ENCODE results near the gene TBRG1. TPM values are rescaled to one million over a fixed set of nuclear protein-coding genes. Genes with fewer than 3 reads are reported as not detected.

Gene TBRG1
- total RNA-seq, 1 donor from 2014 or later, result 87.3 TPM

- TF ChIP-seq, protein P1, sequence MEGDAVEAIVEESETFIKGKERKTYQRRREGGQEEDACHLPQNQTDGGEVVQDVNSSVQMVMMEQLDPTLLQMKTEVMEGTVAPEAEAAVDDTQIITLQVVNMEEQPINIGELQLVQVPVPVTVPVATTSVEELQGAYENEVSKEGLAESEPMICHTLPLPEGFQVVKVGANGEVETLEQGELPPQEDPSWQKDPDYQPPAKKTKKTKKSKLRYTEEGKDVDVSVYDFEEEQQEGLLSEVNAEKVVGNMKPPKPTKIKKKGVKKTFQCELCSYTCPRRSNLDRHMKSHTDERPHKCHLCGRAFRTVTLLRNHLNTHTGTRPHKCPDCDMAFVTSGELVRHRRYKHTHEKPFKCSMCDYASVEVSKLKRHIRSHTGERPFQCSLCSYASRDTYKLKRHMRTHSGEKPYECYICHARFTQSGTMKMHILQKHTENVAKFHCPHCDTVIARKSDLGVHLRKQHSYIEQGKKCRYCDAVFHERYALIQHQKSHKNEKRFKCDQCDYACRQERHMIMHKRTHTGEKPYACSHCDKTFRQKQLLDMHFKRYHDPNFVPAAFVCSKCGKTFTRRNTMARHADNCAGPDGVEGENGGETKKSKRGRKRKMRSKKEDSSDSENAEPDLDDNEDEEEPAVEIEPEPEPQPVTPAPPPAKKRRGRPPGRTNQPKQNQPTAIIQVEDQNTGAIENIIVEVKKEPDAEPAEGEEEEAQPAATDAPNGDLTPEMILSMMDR (IDR thresholded peaks at IDR 0.05; ENCODE audit: unreplicated experiment), result no peak
- Mint-ChIP-seq H3K9me3 (ENCODE audit: unreplicated experiment) (no peaks in the 10 kb centered on the region), H3K4me1 (ENCODE audit: unreplicated experiment) (no peaks in the 10 kb centered on the region), H3K36me3 (ENCODE audit: low read depth, unreplicated experiment) (peaks cover 7% of the 10 kb centered on the region), H3K27ac (ENCODE audit: unreplicated experiment) (no peak overlapping the region), H3K27me3 (ENCODE audit: unreplicated experiment) (peaks cover 6% of the 10 kb centered on the region), H3K4me3 (ENCODE audit: unreplicated experiment) (no peak overlapping the region)
- DNase-seq (ENCODE audit: low spot score), result no peak
Measured at GRCh38 chr11:124663861-124664260, 41.2 kb downstream of the TBRG1 start.

DNA sequence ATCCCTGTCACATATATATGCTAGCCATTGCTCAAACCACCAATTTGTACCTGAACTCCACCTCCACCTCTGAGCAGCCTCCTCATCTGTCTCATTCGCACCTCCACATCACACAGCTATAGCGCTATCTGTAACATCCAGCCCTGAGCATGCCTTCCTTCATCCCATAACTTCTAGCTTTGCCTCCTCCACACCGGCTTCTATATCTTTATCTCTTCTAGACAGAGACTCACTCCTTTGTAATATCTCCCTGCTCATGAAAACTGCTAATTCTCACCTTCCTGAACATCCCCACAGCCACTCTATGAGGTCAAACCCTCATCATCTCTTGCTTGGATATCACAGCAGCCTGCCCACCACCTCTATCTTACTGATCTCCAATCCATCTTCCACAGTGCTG is 44.9 kb downstream of the TBRG1 start:
- Mint-ChIP-seq H3K27ac (ENCODE audit: unreplicated experiment) (no peak overlapping the region), H3K27me3 (ENCODE audit: unreplicated experiment) (peaks cover 5% of the 10 kb centered on the region), H3K9me3 (ENCODE audit: unreplicated experiment) (no peaks in the 10 kb centered on the region), H3K4me3 (ENCODE audit: unreplicated experiment) (no peak overlapping the region), H3K4me1 (ENCODE audit: unreplicated experiment) (peaks cover 5% of the 10 kb centered on the region), H3K36me3 (ENCODE audit: low read depth, unreplicated experiment) (peaks cover 8% of the 10 kb centered on the region)
- DNase-seq (ENCODE audit: low spot score), result no peak
- TF ChIP-seq, protein P1 (IDR thresholded peaks at IDR 0.05; ENCODE audit: unreplicated experiment), result no peak

GRCh38 chr11:124669193-124669592 is 46.5 kb downstream of the TBRG1 start:
- no peaks in the 10 kb centered on the region for H3K9me3 Mint-ChIP-seq (ENCODE audit: unreplicated experiment)
- H3K4me1 Mint-ChIP-seq (ENCODE audit: unreplicated experiment), result peaks cover 10% of the 10 kb centered on the region
- DNase-seq (ENCODE audit: low spot score), result peak; percentile 59
- H3K27ac Mint-ChIP-seq (ENCODE audit: unreplicated experiment), result no peak overlapping the region
- TF ChIP-seq, protein P1 (IDR thresholded peaks at IDR 0.05; ENCODE audit: unreplicated experiment), result peak; percentile 74
- no peak overlapping the region for H3K4me3 Mint-ChIP-seq (ENCODE audit: unreplicated experiment)
- H3K27me3 Mint-ChIP-seq (ENCODE audit: unreplicated experiment), result peaks cover 2% of the 10 kb centered on the region
- peaks cover 8% of the 10 kb centered on the region for H3K36me3 Mint-ChIP-seq (ENCODE audit: low read depth, unreplicated experiment)

DNA sequence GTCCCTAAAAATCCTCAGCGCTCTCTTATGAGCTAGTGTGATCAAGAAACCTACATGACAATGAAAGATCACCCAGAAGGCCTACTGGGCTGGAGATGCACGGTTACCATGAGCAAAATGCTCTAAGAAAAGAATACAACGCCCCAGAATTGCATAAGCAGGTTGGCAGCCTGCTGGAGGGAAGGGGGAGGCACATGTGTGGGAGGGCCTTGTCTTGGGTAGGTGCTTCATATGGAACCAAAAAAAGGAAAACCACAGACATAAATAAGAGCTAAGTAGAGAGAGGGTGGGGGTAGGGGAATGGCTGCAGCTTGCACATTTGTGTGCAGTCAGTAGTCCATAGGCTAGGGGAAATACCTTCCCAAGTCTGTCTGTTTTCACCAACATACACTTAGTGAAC is 48.1 kb downstream of the TBRG1 start:
- Mint-ChIP-seq H3K4me3 (ENCODE audit: unreplicated experiment) (no peak overlapping the region), H3K27me3 (ENCODE audit: unreplicated experiment) (no peaks in the 10 kb centered on the region), H3K4me1 (ENCODE audit: unreplicated experiment) (peaks cover 14% of the 10 kb centered on the region), H3K36me3 (ENCODE audit: low read depth, unreplicated experiment) (peaks cover 4% of the 10 kb centered on the region), H3K27ac (ENCODE audit: unreplicated experiment) (no peak overlapping the region), H3K9me3 (ENCODE audit: unreplicated experiment) (no peaks in the 10 kb centered on the region)
- DNase-seq (ENCODE audit: low spot score), result no peak
- TF ChIP-seq, protein P1 (IDR thresholded peaks at IDR 0.05; ENCODE audit: unreplicated experiment), result no peak

- peaks cover 4% of the 10 kb centered on the region for H3K36me3 Mint-ChIP-seq (ENCODE audit: low read depth, unreplicated experiment)
- H3K9me3 Mint-ChIP-seq (ENCODE audit: unreplicated experiment), result no peaks in the 10 kb centered on the region
- H3K4me1 Mint-ChIP-seq (ENCODE audit: unreplicated experiment), result peaks cover 20% of the 10 kb centered on the region
- TF ChIP-seq, protein P1 (IDR thresholded peaks at IDR 0.05; ENCODE audit: unreplicated experiment), result no peak
- H3K4me3 Mint-ChIP-seq (ENCODE audit: unreplicated experiment), result peak overlapping the region; percentile 80
- DNase-seq (ENCODE audit: low spot score), result no peak
- peak overlapping the region; percentile 82 for H3K27ac Mint-ChIP-seq (ENCODE audit: unreplicated experiment)
- H3K27me3 Mint-ChIP-seq (ENCODE audit: unreplicated experiment), result no peaks in the 10 kb centered on the region
Measured at GRCh38 chr11:124672536-124673215, 50.0 kb downstream of the TBRG1 start.

Data from endothelial cell (in vitro differentiated cells).